Kidney epithelial cell (primary cell): ENCODE data around the gene APOL2. TPM values are rescaled to one million over a fixed set of nuclear protein-coding genes. Genes with fewer than 3 reads are reported as not detected.

Experiments used
- DNase-seq: peaks from one replicate; pipeline ENCODE4 v3.0.0-alpha.2; 2010; ENCODE audit warnings: low read depth
- H3K27me3 ChIP-seq: 2 replicates; pipeline ENCODE4 v1.6.0; 2011; ENCODE audit warnings: low read length; ENCODE audit not compliant: control insufficient read depth, insufficient read depth
- H3K36me3 ChIP-seq: 2 replicates; pipeline ENCODE4 v1.5.1; 2011; ENCODE audit warnings: low read length; ENCODE audit not compliant: control insufficient read depth, insufficient read depth
- H3K4me3 ChIP-seq: 2 replicates; pipeline ENCODE4 v1.5.1; 2011; ENCODE audit warnings: low read depth, mild to moderate bottlenecking, control low read depth, low read length
- CTCF ChIP-seq: IDR thresholded peaks from 2 replicates; pipeline ENCODE4 v1.5.1; 2011; ENCODE audit warnings: mild to moderate bottlenecking, moderate library complexity, low read length, control low read depth, inconsistent platforms; ENCODE audit not compliant: insufficient read depth, poor library complexity, severe bottlenecking
- total RNA-seq: library from RNA; depleted of rRNA; stranded (reverse); fragments of >200 nt; gene quantifications from 2 replicates; pipeline ENCODE4 v1.2.3, GENCODE V29; 2015

Gene APOL2
- total RNA-seq, 1 donor from 2014 or later, result 39.9 TPM

DNA sequence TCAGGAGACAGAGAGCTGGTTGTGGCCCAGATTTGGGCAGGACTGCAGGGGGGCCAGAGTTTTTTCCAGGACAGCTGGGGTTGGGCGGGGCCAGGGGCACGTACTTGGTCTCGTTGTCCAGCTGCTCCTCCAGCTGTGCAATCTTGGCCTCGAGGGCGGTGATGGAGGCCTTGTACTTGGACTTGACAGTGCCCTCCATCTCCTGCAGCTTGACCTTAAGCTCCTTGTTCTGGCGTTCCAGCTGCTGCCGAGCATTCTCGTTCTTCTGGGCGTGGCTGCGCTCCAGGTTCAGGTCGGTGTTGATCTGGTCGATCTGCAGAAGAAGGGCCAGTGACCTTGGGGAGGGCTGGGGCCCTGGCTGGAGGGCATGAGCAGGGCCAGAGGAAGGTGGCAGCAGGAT, 45.7 kb upstream of the APOL2 start:
- H3K4me3 ChIP-seq, result no peak overlapping the region
- H3K27me3 ChIP-seq, result no peaks in the 10 kb centered on the region
- no peak for DNase-seq
- H3K36me3 ChIP-seq, result peaks cover 17% of the 10 kb centered on the region
- no peak for TF ChIP-seq CTCF

DNA sequence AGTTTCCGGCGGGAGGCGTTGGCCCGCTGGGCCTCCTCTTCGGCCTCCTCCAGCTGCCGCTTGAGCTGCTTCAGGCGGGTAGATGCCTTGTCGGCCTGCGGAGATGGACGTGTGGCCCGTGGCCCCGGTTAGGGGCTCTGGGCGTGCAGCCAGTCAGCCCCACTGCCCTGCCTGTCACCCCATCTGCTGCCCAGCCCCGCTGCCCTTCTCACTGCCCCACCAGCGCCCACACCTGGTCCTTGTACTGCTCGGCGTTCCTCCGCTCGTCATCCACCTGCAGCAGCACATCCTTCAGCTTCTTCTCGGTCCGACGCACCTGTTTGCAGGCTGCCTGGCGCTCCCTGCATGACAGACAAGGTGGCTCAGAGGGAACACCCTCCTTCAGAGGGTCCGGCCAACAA, 44.8 kb upstream of the APOL2 start:
- TF ChIP-seq CTCF, result no peak
- H3K36me3 ChIP-seq, result peaks cover 15% of the 10 kb centered on the region

GRCh38 chr22:36282328-36282831, 43.1 kb upstream of the APOL2 start:
- H3K36me3 ChIP-seq, result peaks cover 12% of the 10 kb centered on the region
- TF ChIP-seq CTCF, result no peak
- no peaks in the 10 kb centered on the region for H3K27me3 ChIP-seq
- H3K4me3 ChIP-seq, result no peak overlapping the region
- DNase-seq, result no peak

More for the DNA sequence above, 44.8 kb upstream of the APOL2 start:
- DNase-seq, result no peak
- H3K4me3 ChIP-seq, result no peak overlapping the region
- H3K27me3 ChIP-seq, result no peaks in the 10 kb centered on the region

GRCh38 chr22:36281781-36282327, 42.5 kb upstream of the APOL2 start:
- no peak for TF ChIP-seq CTCF
- no peaks in the 10 kb centered on the region for H3K27me3 ChIP-seq
- no peak for DNase-seq
- no peak overlapping the region for H3K4me3 ChIP-seq
- H3K36me3 ChIP-seq, result peaks cover 12% of the 10 kb centered on the region

DNA sequence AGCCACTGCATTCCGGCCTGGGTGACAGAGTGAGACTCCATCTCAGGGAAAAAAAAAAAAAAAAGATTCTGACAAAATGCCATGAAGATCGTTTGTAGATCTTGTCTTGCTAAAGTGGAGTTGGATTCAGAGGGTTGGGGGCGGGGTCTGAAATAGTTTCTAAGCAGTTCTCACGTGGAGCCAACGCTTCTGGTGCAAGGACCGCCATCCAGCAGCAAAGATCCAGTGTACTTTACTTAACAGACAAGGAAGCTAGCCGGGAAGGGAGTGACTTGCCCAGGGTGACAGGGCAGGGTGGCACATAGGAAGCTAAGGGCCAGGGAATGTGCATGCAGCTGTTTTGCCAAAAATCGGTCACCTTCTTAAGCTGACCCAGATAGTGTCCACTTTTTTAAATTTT, 41.1 kb upstream of the APOL2 start:
- Histone ChIP-seq H3K36me3 (peaks cover 10% of the 10 kb centered on the region), H3K4me3 (no peak overlapping the region), H3K27me3 (no peaks in the 10 kb centered on the region)
- DNase-seq, result no peak
- TF ChIP-seq CTCF, result no peak

- TF ChIP-seq CTCF, result no peak
- no peak for DNase-seq
- Histone ChIP-seq H3K27me3 (no peaks in the 10 kb centered on the region), H3K4me3 (no peak overlapping the region), H3K36me3 (peaks cover 6% of the 10 kb centered on the region)
Measured at GRCh38 chr22:36279219-36279666, 39.9 kb upstream of the APOL2 start.
